WTC11 (cell line): ENCODE data around the gene CCNYL1. TPM values are rescaled to one million over a fixed set of nuclear protein-coding genes. Genes with fewer than 3 reads are reported as not detected.
A peak's percentile ranks its signal among the peaks of the same experiment; 100 is the strongest.

Experiments used
- ATAC-seq: fragments of 200-7000 bp; cut with Tn5 transposase; 2 replicates; pipeline ENCODE4 v1.10.0; 2021; ENCODE audit warnings: mild to moderate bottlenecking, moderate library complexity
- CTCF ChIA-PET: fragments of 300-600 bp; sonication (Branson Sonifier 250); formaldehyde crosslinking; loops from one replicate; lab custom pipeline; 2021; ENCODE audit warnings: antibody characterized with exemption; lab: Charles Lee
- POLR2A ChIA-PET: fragments of 350-600 bp; sonication (Branson Sonifier 250); formaldehyde crosslinking; loops from one replicate; lab custom pipeline; 2021; ENCODE audit warnings: antibody characterized with exemption; lab: Charles Lee
- DNase-seq: peaks from one replicate; pipeline ENCODE4 v3.0.0; 2021; ENCODE audit warnings: low spot score
- H3K27ac Mint-ChIP-seq: 2 replicates; pipeline ENCODE4 v1.8.0; 2021; ENCODE audit warnings: mixed read lengths
- H3K27me3 Mint-ChIP-seq: 2 replicates; pipeline ENCODE4 v1.8.0; 2021; ENCODE audit warnings: low read depth, mild to moderate bottlenecking, moderate library complexity, mixed read lengths
- H3K36me3 Mint-ChIP-seq: 2 replicates; pipeline ENCODE4 v1.8.0; 2021; ENCODE audit warnings: mixed read lengths
- H3K4me1 Mint-ChIP-seq: 2 replicates; pipeline ENCODE4 v1.8.0; 2022; ENCODE audit warnings: mixed read lengths
- H3K4me3 Mint-ChIP-seq: 2 replicates; pipeline ENCODE4 v1.8.0; 2021; ENCODE audit warnings: mild to moderate bottlenecking, moderate library complexity, mixed read lengths
- H3K9me3 Mint-ChIP-seq: 2 replicates; pipeline ENCODE4 v1.8.0; 2021; ENCODE audit warnings: mixed read lengths
- ETV6 ChIP-seq: sonication (generic); formaldehyde crosslinking; IDR thresholded peaks from 2 replicates; pipeline ENCODE4 v1.8.1; 2022; ENCODE audit warnings: mild to moderate bottlenecking, missing genetic modification reagents
- FOXP1 ChIP-seq: sonication (generic); formaldehyde crosslinking; IDR thresholded peaks from 2 replicates; pipeline ENCODE4 v1.8.0; 2022; ENCODE audit warnings: missing genetic modification reagents, mild to moderate bottlenecking, moderate library complexity, borderline replicate concordance
- GABPB1 ChIP-seq: sonication (generic); formaldehyde crosslinking; IDR thresholded peaks from 2 replicates; pipeline ENCODE4 v1.8.1; 2023; ENCODE audit warnings: mild to moderate bottlenecking, missing genetic modification reagents
- GRHL2 ChIP-seq: fragments of 250-450 bp; sonication (Bioruptor Pico); IDR thresholded peaks from 2 replicates; pipeline ENCODE4 v1.8.0; 2022; ENCODE audit warnings: mild to moderate bottlenecking, moderate library complexity; ENCODE audit not compliant: insufficient replicate concordance, severe bottlenecking
- IRF2 ChIP-seq: sonication (generic); formaldehyde crosslinking; IDR thresholded peaks from 2 replicates; pipeline ENCODE4 v1.8.0; 2022; ENCODE audit warnings: low read depth, missing genetic modification reagents, borderline replicate concordance
- NFE2L1 ChIP-seq: sonication (generic); formaldehyde crosslinking; IDR thresholded peaks from 2 replicates; pipeline ENCODE4 v1.8.1; 2023; ENCODE audit warnings: missing genetic modification reagents
- NFYB ChIP-seq: sonication (generic); formaldehyde crosslinking; conservative IDR thresholded peaks from 2 replicates; pipeline ENCODE4 v1.8.0; 2022; ENCODE audit warnings: low read depth, missing genetic modification reagents
- OVOL2 ChIP-seq: fragments of 250-450 bp; sonication (Bioruptor Pico); IDR thresholded peaks from 2 replicates; pipeline ENCODE4 v1.9.0; 2021; ENCODE audit warnings: mild to moderate bottlenecking, borderline replicate concordance
- PRRX2 ChIP-seq: fragments of 250-450 bp; sonication (Bioruptor Pico); IDR thresholded peaks from 2 replicates; pipeline ENCODE4 v1.8.0; 2021; ENCODE audit warnings: mild to moderate bottlenecking
- RELA ChIP-seq: sonication (generic); formaldehyde crosslinking; IDR thresholded peaks from 2 replicates; pipeline ENCODE4 v1.8.1; 2022; ENCODE audit warnings: missing genetic modification reagents, mild to moderate bottlenecking, borderline replicate concordance
- TEAD1 ChIP-seq: sonication (generic); formaldehyde crosslinking; IDR thresholded peaks from 2 replicates; pipeline ENCODE4 v1.8.0; 2022; ENCODE audit warnings: mild to moderate bottlenecking, missing genetic modification reagents
- ZNF121 ChIP-seq: sonication (generic); formaldehyde crosslinking; IDR thresholded peaks from 2 replicates; pipeline ENCODE4 v1.8.0; 2023; ENCODE audit warnings: missing genetic modification reagents
- ZNF138 ChIP-seq: sonication (generic); formaldehyde crosslinking; conservative IDR thresholded peaks from 2 replicates; pipeline ENCODE4 v1.8.1; 2022; ENCODE audit warnings: mild to moderate bottlenecking, moderate library complexity, missing genetic modification reagents
- ZNF396 ChIP-seq: fragments of 250-450 bp; sonication (Bioruptor Pico); IDR thresholded peaks from 2 replicates; pipeline ENCODE4 v1.8.0; 2021; ENCODE audit warnings: mild to moderate bottlenecking, moderate library complexity, borderline replicate concordance
- total RNA-seq: library from RNA; stranded (reverse); gene quantifications from 3 replicates; pipeline ENCODE4 v1.2.3, GENCODE V29; 2021
- TF ChIP-seq, protein P1 (sequence below): fragments of 200-600 bp; IDR thresholded peaks from 2 replicates; pipeline ENCODE4 v1.8.0; 2022; ENCODE audit warnings: antibody characterized with exemption
- TF ChIP-seq, protein P2 (sequence below): sonication (generic); formaldehyde crosslinking; IDR thresholded peaks from 2 replicates; pipeline ENCODE4 v1.8.0; 2022; ENCODE audit warnings: mild to moderate bottlenecking, missing genetic modification reagents
- TF ChIP-seq, protein P3 (sequence below): fragments of 250-450 bp; sonication (Bioruptor Pico); IDR thresholded peaks from 2 replicates; pipeline ENCODE4 v1.9.0; 2021; ENCODE audit warnings: mild to moderate bottlenecking
- TF ChIP-seq, protein P4 (sequence below): sonication (generic); formaldehyde crosslinking; conservative IDR thresholded peaks from 2 replicates; pipeline ENCODE4 v1.8.1; 2022; ENCODE audit warnings: mild to moderate bottlenecking, missing genetic modification reagents
- TF ChIP-seq, protein P5 (sequence below): sonication (generic); formaldehyde crosslinking; IDR thresholded peaks from 2 replicates; pipeline ENCODE4 v1.8.1; 2022; ENCODE audit warnings: low read depth, mild to moderate bottlenecking, moderate library complexity, missing genetic modification reagents, borderline replicate concordance
- TF ChIP-seq, protein P6 (sequence below): sonication (generic); formaldehyde crosslinking; IDR thresholded peaks from 2 replicates; pipeline ENCODE4 v1.8.1; 2022; ENCODE audit warnings: low read depth, missing genetic modification reagents, borderline replicate concordance
- TF ChIP-seq, protein P7 (sequence below): sonication (generic); formaldehyde crosslinking; IDR thresholded peaks from 2 replicates; pipeline ENCODE4 v1.8.1; 2023; ENCODE audit warnings: mild to moderate bottlenecking, missing genetic modification reagents
- TF ChIP-seq, protein P8 (sequence below): sonication (generic); formaldehyde crosslinking; IDR thresholded peaks from 2 replicates; pipeline ENCODE4 v1.8.1; 2022; ENCODE audit warnings: missing genetic modification reagents, borderline replicate concordance

The CCNYL1 gene
- total RNA-seq, 1 experiment from 2014 or later, result 31.6 TPM

DNA sequence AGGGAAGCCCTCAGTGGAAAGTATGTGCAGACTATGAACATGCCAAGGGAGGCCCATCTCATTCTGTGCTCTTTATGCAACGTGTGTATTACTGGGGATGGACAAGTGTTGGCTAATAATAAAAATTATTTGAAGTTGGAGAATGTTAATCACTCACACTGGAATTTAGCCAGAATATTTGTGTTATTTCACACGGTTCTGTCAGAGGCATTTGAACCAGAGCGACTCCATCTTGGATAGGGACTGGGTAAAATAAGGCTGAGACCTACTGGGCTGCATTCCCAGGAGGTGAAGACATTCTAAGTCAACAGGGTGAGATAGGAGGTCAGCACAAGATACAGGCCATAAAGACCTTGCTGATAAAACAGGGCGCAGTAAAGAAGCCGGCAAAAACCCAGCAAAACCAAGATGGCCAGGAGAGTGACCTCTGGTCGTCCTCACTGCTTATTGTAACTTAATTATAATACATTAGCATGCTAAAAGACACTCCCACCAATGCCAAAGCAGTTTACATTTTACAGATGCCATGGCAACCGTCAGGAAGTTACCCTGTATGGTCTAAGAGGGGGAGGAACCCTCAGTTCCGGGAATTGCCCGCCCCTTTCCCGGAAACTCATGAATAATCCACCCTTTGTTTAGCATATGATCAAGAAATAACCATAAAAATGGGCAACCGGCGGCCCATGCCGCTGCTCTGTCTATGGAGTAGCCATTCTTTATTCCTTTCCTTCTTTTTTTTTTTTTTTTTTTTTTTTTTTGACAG, 60.8 kb downstream of the CCNYL1 start (continued):
- TF ChIP-seq, protein P1, sequence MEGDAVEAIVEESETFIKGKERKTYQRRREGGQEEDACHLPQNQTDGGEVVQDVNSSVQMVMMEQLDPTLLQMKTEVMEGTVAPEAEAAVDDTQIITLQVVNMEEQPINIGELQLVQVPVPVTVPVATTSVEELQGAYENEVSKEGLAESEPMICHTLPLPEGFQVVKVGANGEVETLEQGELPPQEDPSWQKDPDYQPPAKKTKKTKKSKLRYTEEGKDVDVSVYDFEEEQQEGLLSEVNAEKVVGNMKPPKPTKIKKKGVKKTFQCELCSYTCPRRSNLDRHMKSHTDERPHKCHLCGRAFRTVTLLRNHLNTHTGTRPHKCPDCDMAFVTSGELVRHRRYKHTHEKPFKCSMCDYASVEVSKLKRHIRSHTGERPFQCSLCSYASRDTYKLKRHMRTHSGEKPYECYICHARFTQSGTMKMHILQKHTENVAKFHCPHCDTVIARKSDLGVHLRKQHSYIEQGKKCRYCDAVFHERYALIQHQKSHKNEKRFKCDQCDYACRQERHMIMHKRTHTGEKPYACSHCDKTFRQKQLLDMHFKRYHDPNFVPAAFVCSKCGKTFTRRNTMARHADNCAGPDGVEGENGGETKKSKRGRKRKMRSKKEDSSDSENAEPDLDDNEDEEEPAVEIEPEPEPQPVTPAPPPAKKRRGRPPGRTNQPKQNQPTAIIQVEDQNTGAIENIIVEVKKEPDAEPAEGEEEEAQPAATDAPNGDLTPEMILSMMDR, result no peak
- TF ChIP-seq ZNF396 (CRISPR knock-in tag), result peak; percentile 87; the same call in 1 of the 2 replicates
- TF ChIP-seq, protein P2, sequence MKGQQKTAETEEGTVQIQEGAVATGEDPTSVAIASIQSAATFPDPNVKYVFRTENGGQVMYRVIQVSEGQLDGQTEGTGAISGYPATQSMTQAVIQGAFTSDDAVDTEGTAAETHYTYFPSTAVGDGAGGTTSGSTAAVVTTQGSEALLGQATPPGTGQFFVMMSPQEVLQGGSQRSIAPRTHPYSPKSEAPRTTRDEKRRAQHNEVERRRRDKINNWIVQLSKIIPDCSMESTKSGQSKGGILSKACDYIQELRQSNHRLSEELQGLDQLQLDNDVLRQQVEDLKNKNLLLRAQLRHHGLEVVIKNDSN, result no peak
- no peak for TF ChIP-seq TEAD1 (CRISPR knock-in tag)
- TF ChIP-seq, protein P3, sequence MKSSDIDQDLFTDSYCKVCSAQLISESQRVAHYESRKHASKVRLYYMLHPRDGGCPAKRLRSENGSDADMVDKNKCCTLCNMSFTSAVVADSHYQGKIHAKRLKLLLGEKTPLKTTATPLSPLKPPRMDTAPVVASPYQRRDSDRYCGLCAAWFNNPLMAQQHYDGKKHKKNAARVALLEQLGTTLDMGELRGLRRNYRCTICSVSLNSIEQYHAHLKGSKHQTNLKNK, result no peak
- no peak for TF ChIP-seq ZNF121
- no peak for TF ChIP-seq GRHL2 (CRISPR knock-in tag)

DNA sequence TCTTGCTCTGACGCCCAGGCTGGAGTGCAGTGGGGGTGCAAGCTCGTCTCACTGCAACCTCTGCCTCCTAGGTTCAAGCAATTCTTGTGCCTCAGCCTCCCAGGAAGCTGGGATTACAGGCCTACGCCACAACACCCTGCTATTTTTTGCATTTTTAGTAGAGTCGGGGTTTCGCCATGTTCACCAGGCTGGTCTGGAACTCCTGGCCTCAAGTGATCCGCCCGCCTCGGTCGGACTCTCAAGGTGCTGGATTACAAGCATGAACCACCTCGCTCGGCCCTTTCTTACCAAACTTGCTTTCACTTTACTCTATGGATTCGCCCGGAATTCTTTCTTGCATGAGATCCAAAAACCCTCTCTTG, 61.4 kb downstream of the CCNYL1 start:
- CTCF ChIA-PET, result interaction anchor here (0.7 to 1.5 kb wide), 3 partner anchors 19 to 267 kb away, joined by 3 to 8 read pairs (median 3); no protein-coding TSS in a partner anchor
- H3K4me3 Mint-ChIP-seq, result peak overlapping the region; percentile 15

DNA sequence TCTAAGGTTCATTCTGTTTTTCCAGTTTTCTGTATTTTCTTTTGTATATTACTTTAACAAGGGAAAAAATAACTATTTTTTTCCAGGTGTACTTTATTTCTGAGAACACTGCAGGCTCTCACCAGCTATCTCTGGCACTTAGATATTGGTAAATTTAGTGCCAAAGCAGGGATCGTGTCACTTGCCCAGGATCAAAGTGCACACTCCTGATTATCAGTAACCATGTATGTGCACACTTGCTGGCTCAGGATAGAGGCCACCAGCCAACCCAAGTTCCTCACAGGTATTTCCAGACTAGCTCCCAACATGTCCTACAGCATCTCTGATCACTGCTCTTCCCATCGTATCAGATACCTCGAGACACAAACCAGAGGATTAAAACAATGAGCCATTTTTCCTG, 64.0 kb downstream of the CCNYL1 start:
- no peak for ATAC-seq
- Mint-ChIP-seq H3K4me1 (peaks cover 52% of the 10 kb centered on the region), H3K36me3 (no peaks in the 10 kb centered on the region), H3K27ac (0 out of 2 replicates have a peak overlapping the region, but pooled peaks have one; percentile 16), H3K4me3 (no peak overlapping the region), H3K27me3 (peaks cover 10% of the 10 kb centered on the region), H3K9me3 (no peaks in the 10 kb centered on the region)
- DNase-seq, result no peak
- ChIA-PET CTCF (interaction anchor here (0.9 to 1.1 kb wide), 2 partner anchors 9 to 150 kb away, joined by 4 to 9 read pairs; partner anchors contain the start of gene METTL21A), POLR2A (no interaction called here)
- TF ChIP-seq, protein P4, sequence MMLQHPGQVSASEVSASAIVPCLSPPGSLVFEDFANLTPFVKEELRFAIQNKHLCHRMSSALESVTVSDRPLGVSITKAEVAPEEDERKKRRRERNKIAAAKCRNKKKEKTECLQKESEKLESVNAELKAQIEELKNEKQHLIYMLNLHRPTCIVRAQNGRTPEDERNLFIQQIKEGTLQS (CRISPR knock-in tag), result no peak
- TF ChIP-seq NFYB, result no peak
- TF ChIP-seq FOXP1 (CRISPR knock-in tag), result no peak
- TF ChIP-seq, protein P5, sequence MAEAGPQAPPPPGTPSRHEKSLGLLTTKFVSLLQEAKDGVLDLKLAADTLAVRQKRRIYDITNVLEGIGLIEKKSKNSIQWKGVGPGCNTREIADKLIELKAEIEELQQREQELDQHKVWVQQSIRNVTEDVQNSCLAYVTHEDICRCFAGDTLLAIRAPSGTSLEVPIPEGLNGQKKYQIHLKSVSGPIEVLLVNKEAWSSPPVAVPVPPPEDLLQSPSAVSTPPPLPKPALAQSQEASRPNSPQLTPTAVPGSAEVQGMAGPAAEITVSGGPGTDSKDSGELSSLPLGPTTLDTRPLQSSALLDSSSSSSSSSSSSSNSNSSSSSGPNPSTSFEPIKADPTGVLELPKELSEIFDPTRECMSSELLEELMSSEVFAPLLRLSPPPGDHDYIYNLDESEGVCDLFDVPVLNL (CRISPR knock-in tag), result no peak
- TF ChIP-seq, protein P6, sequence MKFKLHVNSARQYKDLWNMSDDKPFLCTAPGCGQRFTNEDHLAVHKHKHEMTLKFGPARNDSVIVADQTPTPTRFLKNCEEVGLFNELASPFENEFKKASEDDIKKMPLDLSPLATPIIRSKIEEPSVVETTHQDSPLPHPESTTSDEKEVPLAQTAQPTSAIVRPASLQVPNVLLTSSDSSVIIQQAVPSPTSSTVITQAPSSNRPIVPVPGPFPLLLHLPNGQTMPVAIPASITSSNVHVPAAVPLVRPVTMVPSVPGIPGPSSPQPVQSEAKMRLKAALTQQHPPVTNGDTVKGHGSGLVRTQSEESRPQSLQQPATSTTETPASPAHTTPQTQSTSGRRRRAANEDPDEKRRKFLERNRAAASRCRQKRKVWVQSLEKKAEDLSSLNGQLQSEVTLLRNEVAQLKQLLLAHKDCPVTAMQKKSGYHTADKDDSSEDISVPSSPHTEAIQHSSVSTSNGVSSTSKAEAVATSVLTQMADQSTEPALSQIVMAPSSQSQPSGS (CRISPR knock-in tag), result no peak
- no peak for TF ChIP-seq GABPB1 (CRISPR knock-in tag)
- no peak for TF ChIP-seq IRF2 (CRISPR knock-in tag)
- TF ChIP-seq, protein P7, sequence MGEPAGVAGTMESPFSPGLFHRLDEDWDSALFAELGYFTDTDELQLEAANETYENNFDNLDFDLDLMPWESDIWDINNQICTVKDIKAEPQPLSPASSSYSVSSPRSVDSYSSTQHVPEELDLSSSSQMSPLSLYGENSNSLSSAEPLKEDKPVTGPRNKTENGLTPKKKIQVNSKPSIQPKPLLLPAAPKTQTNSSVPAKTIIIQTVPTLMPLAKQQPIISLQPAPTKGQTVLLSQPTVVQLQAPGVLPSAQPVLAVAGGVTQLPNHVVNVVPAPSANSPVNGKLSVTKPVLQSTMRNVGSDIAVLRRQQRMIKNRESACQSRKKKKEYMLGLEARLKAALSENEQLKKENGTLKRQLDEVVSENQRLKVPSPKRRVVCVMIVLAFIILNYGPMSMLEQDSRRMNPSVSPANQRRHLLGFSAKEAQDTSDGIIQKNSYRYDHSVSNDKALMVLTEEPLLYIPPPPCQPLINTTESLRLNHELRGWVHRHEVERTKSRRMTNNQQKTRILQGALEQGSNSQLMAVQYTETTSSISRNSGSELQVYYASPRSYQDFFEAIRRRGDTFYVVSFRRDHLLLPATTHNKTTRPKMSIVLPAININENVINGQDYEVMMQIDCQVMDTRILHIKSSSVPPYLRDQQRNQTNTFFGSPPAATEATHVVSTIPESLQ, result no peak
- TF ChIP-seq PRRX2 (CRISPR knock-in tag), result no peak
- no peak for TF ChIP-seq OVOL2 (CRISPR knock-in tag)
- no peak for TF ChIP-seq ZNF121
- TF ChIP-seq RELA, result no peak
- no peak for TF ChIP-seq ZNF138
- TF ChIP-seq, protein P8, sequence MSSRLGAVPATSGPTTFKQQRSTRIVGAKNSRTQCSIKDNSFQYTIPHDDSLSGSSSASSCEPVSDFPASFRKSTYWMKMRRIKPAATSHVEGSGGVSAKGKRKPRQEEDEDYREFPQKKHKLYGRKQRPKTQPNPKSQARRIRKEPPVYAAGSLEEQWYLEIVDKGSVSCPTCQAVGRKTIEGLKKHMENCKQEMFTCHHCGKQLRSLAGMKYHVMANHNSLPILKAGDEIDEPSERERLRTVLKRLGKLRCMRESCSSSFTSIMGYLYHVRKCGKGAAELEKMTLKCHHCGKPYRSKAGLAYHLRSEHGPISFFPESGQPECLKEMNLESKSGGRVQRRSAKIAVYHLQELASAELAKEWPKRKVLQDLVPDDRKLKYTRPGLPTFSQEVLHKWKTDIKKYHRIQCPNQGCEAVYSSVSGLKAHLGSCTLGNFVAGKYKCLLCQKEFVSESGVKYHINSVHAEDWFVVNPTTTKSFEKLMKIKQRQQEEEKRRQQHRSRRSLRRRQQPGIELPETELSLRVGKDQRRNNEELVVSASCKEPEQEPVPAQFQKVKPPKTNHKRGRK (CRISPR knock-in tag), result no peak

More for the DNA sequence above, 61.4 kb downstream of the CCNYL1 start:
- POLR2A ChIA-PET, result no interaction called here
- ATAC-seq, result no peak
- no peak for DNase-seq
- TF ChIP-seq NFE2L1 (CRISPR knock-in tag) (no peak), ETV6 (CRISPR knock-in tag) (peak; percentile 82)
- Mint-ChIP-seq H3K27me3 (no peaks in the 10 kb centered on the region; the same call in 1 of the 2 replicates), H3K4me1 (peaks cover 49% of the 10 kb centered on the region), H3K27ac (peak overlapping the region; percentile 89), H3K9me3 (no peaks in the 10 kb centered on the region), H3K36me3 (peaks cover under 1% of the 10 kb centered on the region)
